GM20431 (cell line): ENCODE measurements around the gene TRIM63.

Source experiments
- in situ Hi-C: fragments of 300-500 bp; cut with MseI, MboI; formaldehyde crosslinking; loops from one replicate; pipeline ENCODE4 v1.15.0; 2020; ENCODE audit warnings: low sequenced_read_pairs; ENCODE audit not compliant: unreplicated experiment

The TRIM63 gene

GRCh38 chr1:26021647-26022403, 45.6 kb downstream of the TRIM63 start, which contains the start of gene EXTL1:
Gene EXTL1, plus strand, starts transcription at chr1:26021775. Its CDS starts 872 bp downstream, at chr1:26022647.
- in situ Hi-C loops = no loop called here

GRCh38 chr1:26020941-26021646, 46.3 kb downstream of the TRIM63 start:
- in situ Hi-C loops = no loop called here

GRCh38 chr1:26020330-26020768, 47.1 kb downstream of the TRIM63 start:
- in situ Hi-C loops = no loop called here

- in situ Hi-C loops = no loop called here
Observed at GRCh38 chr1:26019641-26020315, 47.7 kb downstream of the TRIM63 start.

GRCh38 chr1:26017606-26018005, 49.8 kb downstream of the TRIM63 start:
- in situ Hi-C loops = no loop called here

GRCh38 chr1:26016953-26017545, 50.4 kb downstream of the TRIM63 start:
- in situ Hi-C loops = no loop called here

- in situ Hi-C loops = no loop called here
Observed at GRCh38 chr1:26016258-26016952, 51.0 kb downstream of the TRIM63 start.

- in situ Hi-C loops = no loop called here
Observed at GRCh38 chr1:26015358-26015757, 52.1 kb downstream of the TRIM63 start.

GRCh38 chr1:26014179-26014578, 53.3 kb downstream of the TRIM63 start:
- in situ Hi-C loops = no loop called here

GRCh38 chr1:26012864-26013263, 54.6 kb downstream of the TRIM63 start:
- in situ Hi-C loops = no loop called here

GRCh38 chr1:26010825-26011224, 56.6 kb downstream of the TRIM63 start:
- in situ Hi-C loops = no loop called here

- in situ Hi-C loops = no loop called here
Observed at GRCh38 chr1:26009796-26010447, 57.5 kb downstream of the TRIM63 start.

GRCh38 chr1:26006710-26007109, 60.7 kb downstream of the TRIM63 start:
- in situ Hi-C loops = no loop called here

GRCh38 chr1:26005434-26006105, 61.9 kb downstream of the TRIM63 start:
- in situ Hi-C loops = no loop called here

GRCh38 chr1:26003756-26004155, 63.7 kb downstream of the TRIM63 start:
- in situ Hi-C loops = no loop called here

GRCh38 chr1:26003262-26003661, 64.2 kb downstream of the TRIM63 start:
- in situ Hi-C loops = no loop called here
